Calu3 (cell line): Measurements from ENCODE around the gene INHBE. TPM values are rescaled to one million over a fixed set of nuclear protein-coding genes. Genes with fewer than 3 reads are reported as not detected.

Experiments
- BruUV-seq: library from RNA; stranded (reverse); fragments of 400-500 nt; replicated peaks from 2 replicates; lab custom pipeline; 2021; lab: Mats Ljungman, UMichigan
- CTCF ChIA-PET: fragments of 300-600 bp; sonication (Branson Sonifier 250); formaldehyde crosslinking; loops from one replicate; lab custom pipeline; 2022; ENCODE audit warnings: antibody characterized with exemption; lab: Charles Lee
- DNase-seq: peaks from one replicate; pipeline ENCODE4 v3.0.0; 2022
- H3K27ac Mint-ChIP-seq: one replicate; pipeline ENCODE4 v1.8.0; 2022; ENCODE audit warnings: mixed read lengths; ENCODE audit not compliant: unreplicated experiment
- H3K27me3 Mint-ChIP-seq: one replicate; pipeline ENCODE4 v1.8.0; 2022; ENCODE audit warnings: mixed read lengths; ENCODE audit not compliant: unreplicated experiment
- H3K36me3 Mint-ChIP-seq: one replicate; pipeline ENCODE4 v1.8.0; 2022; ENCODE audit warnings: mild to moderate bottlenecking, moderate library complexity, mixed read lengths; ENCODE audit not compliant: insufficient read depth, unreplicated experiment
- H3K4me1 Mint-ChIP-seq: one replicate; pipeline ENCODE4 v1.8.0; 2022; ENCODE audit warnings: mild to moderate bottlenecking, low read depth, mixed read lengths; ENCODE audit not compliant: unreplicated experiment
- H3K4me3 Mint-ChIP-seq: one replicate; pipeline ENCODE4 v1.8.0; 2022; ENCODE audit warnings: mild to moderate bottlenecking, low read depth, moderate library complexity, mixed read lengths; ENCODE audit not compliant: unreplicated experiment
- H3K9me3 Mint-ChIP-seq: one replicate; pipeline ENCODE4 v1.8.0; 2022; ENCODE audit warnings: low read depth, mixed read lengths; ENCODE audit not compliant: unreplicated experiment
- intact Hi-C: fragments of 100-400 bp; cut with micrococcal nuclease; formaldehyde crosslinking; loops from one replicate; pipeline ENCODE4 v1.10.0; 2022; ENCODE audit not compliant: unreplicated experiment
- total RNA-seq: library from RNA; stranded (reverse); gene quantifications from 2 replicates; pipeline ENCODE4 v1.2.3, GENCODE V29; 2022
- TF ChIP-seq, protein P1 (sequence below): fragments of 200-600 bp; IDR thresholded peaks from one replicate; pipeline ENCODE4 v1.8.0; 2022; ENCODE audit warnings: antibody characterized with exemption; ENCODE audit not compliant: unreplicated experiment

INHBE gene
- total RNA-seq, 1 experiment from 2014 or later: 0.38 TPM

GRCh38 chr12:57454213-57454565, 918 bp upstream of the INHBE start:
- intact Hi-C loops: loop anchor here (10.0 kb wide), 1 partner anchor 171 kb away; no protein-coding TSS in a partner anchor
- CTCF ChIA-PET: interaction anchor here (0.9 to 2.9 kb wide), 3 partner anchors 19 to 193 kb away, joined by 3 to 8 read pairs (median 3); no protein-coding TSS in a partner anchor
- BruUV-seq: no TSS peak
- peak overlapping the region; percentile 21 for H3K27ac Mint-ChIP-seq
- TF ChIP-seq, protein P1, sequence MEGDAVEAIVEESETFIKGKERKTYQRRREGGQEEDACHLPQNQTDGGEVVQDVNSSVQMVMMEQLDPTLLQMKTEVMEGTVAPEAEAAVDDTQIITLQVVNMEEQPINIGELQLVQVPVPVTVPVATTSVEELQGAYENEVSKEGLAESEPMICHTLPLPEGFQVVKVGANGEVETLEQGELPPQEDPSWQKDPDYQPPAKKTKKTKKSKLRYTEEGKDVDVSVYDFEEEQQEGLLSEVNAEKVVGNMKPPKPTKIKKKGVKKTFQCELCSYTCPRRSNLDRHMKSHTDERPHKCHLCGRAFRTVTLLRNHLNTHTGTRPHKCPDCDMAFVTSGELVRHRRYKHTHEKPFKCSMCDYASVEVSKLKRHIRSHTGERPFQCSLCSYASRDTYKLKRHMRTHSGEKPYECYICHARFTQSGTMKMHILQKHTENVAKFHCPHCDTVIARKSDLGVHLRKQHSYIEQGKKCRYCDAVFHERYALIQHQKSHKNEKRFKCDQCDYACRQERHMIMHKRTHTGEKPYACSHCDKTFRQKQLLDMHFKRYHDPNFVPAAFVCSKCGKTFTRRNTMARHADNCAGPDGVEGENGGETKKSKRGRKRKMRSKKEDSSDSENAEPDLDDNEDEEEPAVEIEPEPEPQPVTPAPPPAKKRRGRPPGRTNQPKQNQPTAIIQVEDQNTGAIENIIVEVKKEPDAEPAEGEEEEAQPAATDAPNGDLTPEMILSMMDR: no peak
- DNase-seq: no peak
- H3K4me1 Mint-ChIP-seq: peaks cover 40% of the 10 kb centered on the region
- no peak overlapping the region for H3K4me3 Mint-ChIP-seq
- H3K27me3 Mint-ChIP-seq: peaks cover 27% of the 10 kb centered on the region
- no peaks in the 10 kb centered on the region for H3K9me3 Mint-ChIP-seq
- H3K36me3 Mint-ChIP-seq: peaks cover 16% of the 10 kb centered on the region

DNA sequence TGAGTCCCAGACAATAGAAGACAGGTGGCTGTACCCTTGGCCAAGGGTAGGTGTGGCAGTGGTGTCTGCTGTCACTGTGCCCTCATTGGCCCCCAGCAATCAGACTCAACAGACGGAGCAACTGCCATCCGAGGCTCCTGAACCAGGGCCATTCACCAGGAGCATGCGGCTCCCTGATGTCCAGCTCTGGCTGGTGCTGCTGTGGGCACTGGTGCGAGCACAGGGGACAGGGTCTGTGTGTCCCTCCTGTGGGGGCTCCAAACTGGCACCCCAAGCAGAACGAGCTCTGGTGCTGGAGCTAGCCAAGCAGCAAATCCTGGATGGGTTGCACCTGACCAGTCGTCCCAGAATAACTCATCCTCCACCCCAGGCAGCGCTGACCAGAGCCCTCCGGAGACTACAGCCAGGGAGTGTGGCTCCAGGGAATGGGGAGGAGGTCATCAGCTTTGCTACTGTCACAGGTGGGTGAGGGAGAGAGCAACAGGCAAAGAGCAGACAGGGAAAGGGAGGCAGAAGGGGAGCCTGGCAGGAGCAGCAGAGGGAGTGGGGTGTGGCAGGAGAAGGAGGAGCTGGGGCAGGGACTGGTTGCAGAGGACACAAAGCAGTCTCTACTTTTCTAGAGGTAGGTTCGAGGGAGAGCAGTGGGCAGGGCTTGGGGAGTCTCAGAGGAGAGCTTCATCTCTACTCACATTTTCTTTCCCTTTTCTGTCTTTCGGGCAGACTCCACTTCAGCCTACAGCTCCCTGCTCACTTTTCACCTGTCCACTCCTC, 452 bp downstream of the INHBE start:
- H3K4me1 Mint-ChIP-seq: peaks cover 46% of the 10 kb centered on the region
- H3K27me3 Mint-ChIP-seq: peaks cover 29% of the 10 kb centered on the region
- H3K36me3 Mint-ChIP-seq: peaks cover 29% of the 10 kb centered on the region
- H3K4me3 Mint-ChIP-seq: peak overlapping the region; percentile 8
- no peaks in the 10 kb centered on the region for H3K9me3 Mint-ChIP-seq
- CTCF ChIA-PET: interaction anchor here (0.6 to 2.9 kb wide), 9 partner anchors 10 to 190 kb away, joined by 3 to 16 read pairs (median 5); no protein-coding TSS in a partner anchor
- no TSS peak for BruUV-seq
- intact Hi-C loops: loop anchor here (5.0 to 10.0 kb wide), 2 partner anchors 169 to 243 kb away; no protein-coding TSS in a partner anchor
- no peak for DNase-seq
- TF ChIP-seq, protein P1: no peak
- H3K27ac Mint-ChIP-seq: no peak overlapping the region

GRCh38 chr12:57456145-57456700, 1.1 kb downstream of the INHBE start:
- Mint-ChIP-seq H3K4me3 (peak overlapping the region; percentile 8), H3K36me3 (peaks cover 29% of the 10 kb centered on the region), H3K27me3 (peaks cover 30% of the 10 kb centered on the region), H3K4me1 (peaks cover 46% of the 10 kb centered on the region), H3K9me3 (no peaks in the 10 kb centered on the region), H3K27ac (no peak overlapping the region)
- no TSS peak for BruUV-seq
- CTCF ChIA-PET: interaction anchor here (0.6 to 1.8 kb wide), 4 partner anchors 12 to 190 kb away, joined by 3 to 16 read pairs (median 5); no protein-coding TSS in a partner anchor
- TF ChIP-seq, protein P1: peak; percentile 83
- intact Hi-C loops: loop anchor here (5.0 to 10.0 kb wide), 2 partner anchors 169 to 244 kb away; no protein-coding TSS in a partner anchor
- DNase-seq: peak; percentile 68

GRCh38 chr12:57456737-57457490, 1.8 kb downstream of the INHBE start:
- intact Hi-C loops: loop anchor here (5.0 to 10.0 kb wide), 2 partner anchors 168 to 245 kb away; no protein-coding TSS in a partner anchor
- CTCF ChIA-PET: no interaction called here
- H3K27ac Mint-ChIP-seq: peak overlapping the region; percentile 96
- peaks cover 30% of the 10 kb centered on the region for H3K27me3 Mint-ChIP-seq
- peaks cover 46% of the 10 kb centered on the region for H3K4me1 Mint-ChIP-seq
- BruUV-seq: no TSS peak
- no peak overlapping the region for H3K4me3 Mint-ChIP-seq
- no peaks in the 10 kb centered on the region for H3K9me3 Mint-ChIP-seq
- TF ChIP-seq, protein P1: no peak
- peaks cover 29% of the 10 kb centered on the region for H3K36me3 Mint-ChIP-seq
- DNase-seq: no peak
